Activated CD4-positive, alpha-beta T cell treated with anti-CD3 and anti-CD28 coated beads, Interleukin-2, amount 50 U/mL, for 16 hours (primary cell): ENCODE measurements around the gene DCN.

ENCODE experiments used
- DNase-seq: peaks from one replicate; pipeline ENCODE4 v3.0.0-alpha.2; 2020

DCN gene

DNA sequence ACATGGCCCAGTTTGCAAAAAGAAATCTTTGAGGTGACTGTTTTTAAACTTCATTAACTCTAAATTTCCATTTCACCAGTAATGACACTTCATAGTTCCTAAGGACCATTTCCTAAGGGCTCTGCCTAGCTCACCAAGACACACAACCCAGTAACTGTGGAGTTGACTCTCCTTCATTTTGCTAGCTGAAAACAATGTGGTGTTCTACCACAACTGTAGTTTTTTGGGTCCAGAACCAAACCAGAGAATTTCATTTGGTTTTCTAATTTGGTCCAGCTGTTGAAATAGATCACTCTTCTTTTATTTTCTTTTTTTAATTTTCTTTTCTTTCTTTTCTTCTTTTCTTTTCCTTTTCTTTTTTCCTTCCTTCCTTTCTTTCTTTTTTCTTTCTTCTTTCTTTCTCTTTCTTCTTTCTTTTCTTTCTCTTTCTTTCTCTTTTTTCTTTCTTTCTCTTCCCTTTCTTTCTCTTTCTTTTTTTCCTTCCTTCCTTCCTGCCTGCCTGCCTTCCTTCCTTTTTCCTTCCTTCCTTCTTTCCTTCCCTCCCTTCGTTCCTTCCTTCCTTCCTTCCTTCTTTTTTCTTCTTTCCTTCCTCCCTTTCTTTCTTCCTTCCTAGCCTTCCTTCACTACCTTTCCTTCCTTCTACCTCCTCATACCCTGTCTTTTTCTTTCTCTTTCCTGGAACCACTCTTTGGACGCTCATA lies 52.8 kb downstream of the DCN start:
- no peak for DNase-seq

DNA sequence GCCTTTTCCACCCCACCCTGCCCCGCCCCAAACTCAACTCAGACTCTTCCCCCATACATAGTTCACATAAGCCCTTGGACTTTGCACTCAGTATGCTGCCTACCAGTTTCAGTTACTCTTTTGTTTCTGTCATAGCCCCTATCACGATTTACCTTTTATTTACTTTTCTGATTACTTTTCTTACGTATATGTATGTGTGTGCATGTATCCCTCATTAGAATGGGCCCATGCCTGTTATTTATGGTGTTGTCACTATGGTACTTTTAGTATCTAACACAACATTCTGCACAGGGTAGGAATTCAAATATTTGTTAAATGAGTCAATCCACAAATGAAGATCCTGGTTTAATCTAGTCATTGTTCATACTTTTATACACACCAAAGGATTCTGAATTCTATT lies 54.9 kb downstream of the DCN start:
- no peak for DNase-seq

DNA sequence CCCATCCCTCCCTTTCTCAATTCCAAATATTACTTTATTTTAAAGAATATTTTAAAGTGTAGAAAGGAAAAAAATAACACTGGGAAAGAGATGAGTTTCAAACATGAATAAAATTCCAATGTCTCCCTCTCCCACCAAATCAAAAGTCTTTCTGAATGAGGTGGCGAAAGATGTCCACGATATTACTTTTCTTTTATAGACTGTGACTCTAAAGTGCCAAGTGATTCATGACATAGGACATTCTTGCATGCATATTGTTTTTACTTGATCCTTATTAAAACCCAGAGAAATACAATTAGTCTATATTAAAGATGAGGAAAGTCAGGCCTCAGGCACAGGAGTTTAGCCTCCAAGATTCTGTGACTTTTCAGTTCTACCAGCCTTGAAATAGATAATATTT lies 55.3 kb downstream of the DCN start:
- DNase-seq: no peak

- no peak for DNase-seq
These were observed 56.1 kb downstream of the DCN start for GRCh38 chr12:91126516-91126915.

- no peak for DNase-seq
These were observed 59.2 kb downstream of the DCN start for GRCh38 chr12:91123236-91123916.

DNA sequence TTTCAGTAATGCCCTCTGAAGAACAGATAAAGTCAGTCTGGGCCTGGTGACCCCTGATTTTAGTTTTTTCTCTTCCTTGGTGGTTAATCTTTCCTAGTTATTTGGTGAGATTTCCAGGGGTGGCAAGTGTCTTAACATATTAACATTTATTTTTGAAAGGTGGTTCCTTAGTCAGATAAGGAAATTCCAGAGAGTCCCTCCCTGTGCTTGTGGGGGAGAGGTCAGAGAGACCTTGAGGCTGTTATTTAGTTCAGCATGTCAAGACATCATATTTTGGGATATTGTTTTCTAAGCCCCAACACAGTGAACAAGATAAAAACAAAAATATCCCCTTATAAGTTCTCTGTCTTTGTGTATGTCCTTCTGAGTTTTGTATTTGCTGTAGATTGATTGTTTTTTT lies 61.8 kb downstream of the DCN start:
- no peak for DNase-seq

GRCh38 chr12:91119089-91119488 lies 63.5 kb downstream of the DCN start:
- no peak for DNase-seq

GRCh38 chr12:91113621-91114020 lies 69.0 kb downstream of the DCN start:
- DNase-seq: no peak

- no peak for DNase-seq
These were observed 71.0 kb downstream of the DCN start, which contains the start of gene LUM for GRCh38 chr12:91111366-91112325. LUM (minus strand) TSS chr12:91111494; CDS start chr12:91108979, 2,515 bp downstream.

DNA sequence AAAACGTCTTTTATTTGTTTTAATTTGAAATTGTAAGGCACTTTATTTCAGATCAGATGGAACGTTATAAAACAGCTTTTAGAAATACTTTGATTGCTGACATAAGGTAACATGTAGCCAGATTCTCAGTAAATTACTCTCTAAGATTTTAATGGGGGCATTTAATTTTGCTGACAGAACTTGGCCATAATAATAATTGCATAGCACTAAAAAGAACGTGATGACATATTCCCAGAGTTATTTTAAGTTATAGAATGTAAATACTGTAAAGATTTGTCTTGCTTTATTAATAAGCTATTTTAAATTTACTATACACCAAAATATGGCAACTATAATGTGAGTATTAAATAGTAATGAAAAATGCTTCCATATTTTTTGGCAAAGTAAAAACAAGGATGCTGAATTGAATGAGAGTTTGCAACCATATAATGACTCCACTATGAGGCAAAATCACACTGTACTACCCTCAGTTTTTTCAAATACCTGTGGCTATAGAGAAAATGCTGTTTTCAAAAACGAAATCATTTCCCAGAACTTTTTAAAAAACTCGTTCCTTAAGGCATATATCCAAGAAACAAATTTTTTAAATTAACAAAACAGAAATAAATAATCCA lies 72.2 kb downstream of the DCN start:
- no peak for DNase-seq

DNA sequence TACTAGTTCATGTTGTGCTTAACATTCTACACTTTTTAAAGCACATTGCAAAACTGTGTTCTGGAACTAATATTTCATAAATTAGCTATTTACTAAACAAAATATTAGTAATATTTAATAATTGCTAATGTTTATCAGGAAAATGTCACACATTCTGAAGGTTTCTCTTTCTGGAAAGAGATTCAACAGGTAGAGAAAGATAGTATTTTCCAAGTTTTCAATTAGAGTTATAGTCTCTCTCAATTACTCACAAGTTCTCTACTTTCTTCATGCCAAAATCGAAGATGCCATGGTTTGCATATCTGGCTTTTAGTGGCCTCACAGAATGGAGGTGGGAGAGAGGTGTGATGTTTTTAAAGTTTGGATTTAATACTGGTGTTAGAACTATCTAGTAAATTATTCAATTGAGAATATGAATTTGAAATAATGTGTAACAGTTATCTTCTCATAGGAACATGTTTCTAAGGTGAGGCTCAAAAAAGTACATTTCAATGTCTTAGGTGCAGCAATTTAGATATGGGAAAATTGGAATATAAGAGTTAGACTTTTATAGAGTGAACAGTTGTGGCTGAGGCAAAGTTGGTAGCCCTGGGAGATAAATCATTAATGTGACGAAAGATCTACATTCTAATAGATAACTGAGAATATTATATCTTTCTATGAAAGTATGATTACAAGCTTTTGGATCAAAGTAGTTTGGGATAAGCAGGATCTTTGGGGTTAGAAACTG lies 72.9 kb downstream of the DCN start:
- no peak for DNase-seq

GRCh38 chr12:91109148-91109564 lies 73.5 kb downstream of the DCN start:
- peak; percentile 59 for DNase-seq

GRCh38 chr12:91108196-91108755 lies 74.3 kb downstream of the DCN start:
- no peak for DNase-seq

DNA sequence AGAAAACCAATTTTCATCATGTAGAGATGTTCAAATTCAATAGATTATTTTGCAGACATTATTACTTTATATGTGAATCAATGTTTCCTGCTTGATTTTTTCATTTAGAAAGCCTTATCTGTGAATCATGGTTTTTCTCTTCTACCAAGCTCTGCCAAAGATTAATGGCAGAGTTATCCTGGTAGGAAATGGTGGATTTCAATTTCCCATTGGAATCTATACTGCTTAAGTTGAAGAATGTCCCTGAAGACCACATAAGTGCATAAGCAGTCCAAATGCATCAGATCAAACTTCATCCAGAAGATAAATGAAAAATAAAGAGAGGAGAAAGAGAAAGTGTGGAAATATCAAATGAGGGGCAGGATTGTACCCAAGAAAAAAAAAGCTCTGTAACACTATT lies 76.3 kb downstream of the DCN start:
- DNase-seq: no peak

DNA sequence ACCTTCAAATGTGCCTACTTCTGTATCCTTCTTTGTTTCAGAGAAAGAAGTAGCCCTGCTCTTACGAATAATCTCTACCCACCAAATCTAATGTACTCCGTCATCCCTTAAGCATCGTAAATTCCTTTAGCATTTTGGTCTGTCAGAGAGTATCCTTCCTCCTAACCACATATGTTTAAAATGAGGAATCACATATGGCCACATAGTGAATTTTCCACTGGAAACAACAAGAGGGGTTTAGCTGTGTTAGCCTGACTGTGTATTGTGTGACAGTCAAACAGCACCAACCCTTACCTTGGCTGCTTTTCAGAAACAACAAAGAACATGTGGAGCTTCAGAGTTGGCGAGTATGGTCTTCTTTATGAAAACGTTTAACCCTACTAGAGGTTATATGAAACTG lies 76.8 kb downstream of the DCN start:
- DNase-seq: no peak

DNA sequence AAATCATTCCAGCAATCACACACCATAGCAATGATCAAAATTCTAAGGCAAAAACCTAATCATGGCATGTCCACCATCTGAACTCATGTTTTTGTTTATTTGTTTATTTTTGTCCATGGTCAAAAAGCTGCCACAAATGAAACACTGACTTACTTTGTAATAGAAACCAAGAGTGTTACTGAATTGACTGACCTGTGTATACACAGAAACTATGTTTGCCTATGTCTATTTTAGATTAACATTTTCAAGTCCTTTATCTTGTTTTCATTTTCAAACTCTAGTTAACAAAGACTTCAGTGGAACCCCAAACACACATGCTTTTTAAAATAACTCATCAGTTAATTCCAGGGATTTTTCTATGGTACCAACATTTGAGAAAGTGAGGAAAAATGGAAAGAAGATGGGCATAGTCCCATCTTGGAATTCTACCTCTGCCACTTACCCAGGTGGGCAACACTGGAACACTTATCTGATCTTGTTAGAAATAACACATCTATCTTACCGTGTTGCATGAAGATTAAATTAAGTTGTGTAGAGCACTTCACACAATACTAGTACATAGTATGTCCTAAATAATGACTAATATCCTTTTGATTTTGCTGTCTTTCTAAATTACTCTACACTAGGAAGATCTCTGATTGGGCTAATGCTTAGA lies 77.7 kb downstream of the DCN start:
- no peak for DNase-seq

DNA sequence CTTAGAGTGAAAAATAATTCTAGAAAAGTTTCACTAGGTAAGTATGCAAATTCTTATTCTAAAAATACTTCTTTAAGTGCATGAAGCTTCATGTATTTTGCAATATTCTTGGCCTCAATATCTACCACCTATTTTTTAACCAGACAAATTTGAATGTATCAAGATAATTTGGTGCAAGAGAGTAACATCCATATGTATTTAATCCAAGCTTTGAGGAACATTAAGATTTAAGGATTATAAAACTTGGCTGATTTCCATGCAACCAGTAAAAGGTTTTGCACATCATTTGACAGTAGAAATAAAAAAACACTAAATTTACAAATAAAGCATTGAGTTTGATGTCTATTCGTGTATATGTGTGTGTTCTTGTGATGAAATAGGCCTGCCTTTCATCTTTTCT lies 79.0 kb downstream of the DCN start:
- no peak for DNase-seq

GRCh38 chr12:91103101-91103500 lies 79.5 kb downstream of the DCN start:
- no peak for DNase-seq

GRCh38 chr12:91100906-91101305 lies 81.7 kb downstream of the DCN start:
- DNase-seq: no peak

GRCh38 chr12:91099836-91100235 lies 82.8 kb downstream of the DCN start:
- DNase-seq: no peak

GRCh38 chr12:91099341-91099740 lies 83.3 kb downstream of the DCN start:
- DNase-seq: no peak
